ENCODE results near the gene PRR5L.

DNA sequence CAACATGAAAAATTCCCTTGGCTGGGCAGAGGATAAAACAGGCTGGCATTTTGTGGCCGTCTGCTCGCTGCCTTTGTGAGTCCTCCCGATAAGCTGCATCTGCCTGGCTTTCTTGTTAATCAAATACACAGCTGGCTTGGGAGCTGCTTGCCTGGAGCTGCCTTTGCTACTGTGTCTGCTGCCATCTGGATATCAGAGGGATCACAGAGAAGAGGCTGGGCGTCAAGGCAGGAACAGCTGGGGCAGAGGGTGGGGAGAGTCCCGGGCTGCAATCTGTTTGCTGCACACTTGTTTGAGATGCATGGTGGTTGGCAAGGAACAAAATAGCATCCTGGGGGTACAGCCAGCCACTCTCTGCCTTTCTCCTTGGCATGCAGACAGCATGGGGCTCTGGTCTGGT, 42.9 kb upstream of the PRR5L start:
- TF ChIP-seq, protein P1, sequence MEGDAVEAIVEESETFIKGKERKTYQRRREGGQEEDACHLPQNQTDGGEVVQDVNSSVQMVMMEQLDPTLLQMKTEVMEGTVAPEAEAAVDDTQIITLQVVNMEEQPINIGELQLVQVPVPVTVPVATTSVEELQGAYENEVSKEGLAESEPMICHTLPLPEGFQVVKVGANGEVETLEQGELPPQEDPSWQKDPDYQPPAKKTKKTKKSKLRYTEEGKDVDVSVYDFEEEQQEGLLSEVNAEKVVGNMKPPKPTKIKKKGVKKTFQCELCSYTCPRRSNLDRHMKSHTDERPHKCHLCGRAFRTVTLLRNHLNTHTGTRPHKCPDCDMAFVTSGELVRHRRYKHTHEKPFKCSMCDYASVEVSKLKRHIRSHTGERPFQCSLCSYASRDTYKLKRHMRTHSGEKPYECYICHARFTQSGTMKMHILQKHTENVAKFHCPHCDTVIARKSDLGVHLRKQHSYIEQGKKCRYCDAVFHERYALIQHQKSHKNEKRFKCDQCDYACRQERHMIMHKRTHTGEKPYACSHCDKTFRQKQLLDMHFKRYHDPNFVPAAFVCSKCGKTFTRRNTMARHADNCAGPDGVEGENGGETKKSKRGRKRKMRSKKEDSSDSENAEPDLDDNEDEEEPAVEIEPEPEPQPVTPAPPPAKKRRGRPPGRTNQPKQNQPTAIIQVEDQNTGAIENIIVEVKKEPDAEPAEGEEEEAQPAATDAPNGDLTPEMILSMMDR (IDR thresholded peaks at IDR 0.05; ENCODE audit: insufficient read depth, low read length, poor library complexity, severe bottlenecking) = no peak
- TF ChIP-seq EZH2phosphoT487 (conservative IDR thresholded peaks at IDR 0.05; ENCODE audit: low read length) = no peak

Measured in SU-DHL-6 (cell line).